ENCODE data around the gene KDM6B.

KDM6B gene

DNA sequence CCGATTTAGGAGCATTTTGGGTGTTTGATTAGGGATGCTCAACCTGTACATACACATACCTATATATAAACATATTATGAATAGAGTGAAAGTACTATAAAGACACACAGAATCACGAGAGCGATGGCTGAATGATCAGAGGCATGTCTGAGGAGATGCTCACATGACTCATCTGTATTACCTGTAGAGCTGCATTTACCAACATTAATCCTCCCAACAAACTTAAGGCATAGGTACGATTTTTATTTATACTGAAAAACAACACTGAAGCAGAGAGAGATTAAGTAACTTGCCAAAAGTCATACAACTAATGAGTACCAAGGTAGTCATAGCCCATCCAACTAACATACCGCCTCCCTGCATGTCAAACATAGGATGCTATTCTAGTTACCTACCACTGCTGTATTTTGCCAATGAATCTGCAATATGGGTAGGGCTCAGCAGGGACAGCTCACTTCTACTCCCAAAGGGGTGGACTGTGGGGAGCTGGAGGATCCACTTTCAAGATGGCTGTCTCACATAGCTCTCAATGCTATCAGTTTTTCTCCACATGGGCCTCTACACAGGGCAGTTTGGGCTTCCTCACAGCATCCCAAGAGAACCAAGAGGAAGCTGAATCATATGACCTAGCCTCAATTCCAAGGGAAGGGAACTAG lies 31.1 kb downstream of the KDM6B start:
- H3K36me3 ChIP-seq (replicated peaks; ENCODE audit: low read depth, low read length) = peaks cover 2% of the 10 kb centered on the region
- H3K79me2 ChIP-seq (ENCODE audit: low read length) = no peaks in the 10 kb centered on the region
- H3K9me3 ChIP-seq (ENCODE audit: insufficient read depth, low read length) = no peaks in the 10 kb centered on the region
- H3K4me1 ChIP-seq (ENCODE audit: low read length) = no peaks in the 10 kb centered on the region
- H3K27ac ChIP-seq (ENCODE audit: low read length) = no peak overlapping the region
- no peak overlapping the region for H3K4me2 ChIP-seq (ENCODE audit: low read length)
- TF ChIP-seq EZH2phosphoT487 (IDR thresholded peaks at IDR 0.05; ENCODE audit: low read depth) = no peak
- TF ChIP-seq, protein P1, sequence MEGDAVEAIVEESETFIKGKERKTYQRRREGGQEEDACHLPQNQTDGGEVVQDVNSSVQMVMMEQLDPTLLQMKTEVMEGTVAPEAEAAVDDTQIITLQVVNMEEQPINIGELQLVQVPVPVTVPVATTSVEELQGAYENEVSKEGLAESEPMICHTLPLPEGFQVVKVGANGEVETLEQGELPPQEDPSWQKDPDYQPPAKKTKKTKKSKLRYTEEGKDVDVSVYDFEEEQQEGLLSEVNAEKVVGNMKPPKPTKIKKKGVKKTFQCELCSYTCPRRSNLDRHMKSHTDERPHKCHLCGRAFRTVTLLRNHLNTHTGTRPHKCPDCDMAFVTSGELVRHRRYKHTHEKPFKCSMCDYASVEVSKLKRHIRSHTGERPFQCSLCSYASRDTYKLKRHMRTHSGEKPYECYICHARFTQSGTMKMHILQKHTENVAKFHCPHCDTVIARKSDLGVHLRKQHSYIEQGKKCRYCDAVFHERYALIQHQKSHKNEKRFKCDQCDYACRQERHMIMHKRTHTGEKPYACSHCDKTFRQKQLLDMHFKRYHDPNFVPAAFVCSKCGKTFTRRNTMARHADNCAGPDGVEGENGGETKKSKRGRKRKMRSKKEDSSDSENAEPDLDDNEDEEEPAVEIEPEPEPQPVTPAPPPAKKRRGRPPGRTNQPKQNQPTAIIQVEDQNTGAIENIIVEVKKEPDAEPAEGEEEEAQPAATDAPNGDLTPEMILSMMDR (IDR thresholded peaks at IDR 0.05; ENCODE audit: low read depth, low read length) = no peak
- no peaks in the 10 kb centered on the region for H3K27me3 ChIP-seq (ENCODE audit: low read depth, low read length)
- no peaks in the 10 kb centered on the region for H4K20me1 ChIP-seq (ENCODE audit: insufficient read depth, low read length)
- H3K4me3 ChIP-seq (ENCODE audit: low read length) = no peak overlapping the region
- no peak overlapping the region for H3K9ac ChIP-seq (ENCODE audit: low read length)
- H2AFZ ChIP-seq (ENCODE audit: low read depth, low read length) = no peak overlapping the region

DNA sequence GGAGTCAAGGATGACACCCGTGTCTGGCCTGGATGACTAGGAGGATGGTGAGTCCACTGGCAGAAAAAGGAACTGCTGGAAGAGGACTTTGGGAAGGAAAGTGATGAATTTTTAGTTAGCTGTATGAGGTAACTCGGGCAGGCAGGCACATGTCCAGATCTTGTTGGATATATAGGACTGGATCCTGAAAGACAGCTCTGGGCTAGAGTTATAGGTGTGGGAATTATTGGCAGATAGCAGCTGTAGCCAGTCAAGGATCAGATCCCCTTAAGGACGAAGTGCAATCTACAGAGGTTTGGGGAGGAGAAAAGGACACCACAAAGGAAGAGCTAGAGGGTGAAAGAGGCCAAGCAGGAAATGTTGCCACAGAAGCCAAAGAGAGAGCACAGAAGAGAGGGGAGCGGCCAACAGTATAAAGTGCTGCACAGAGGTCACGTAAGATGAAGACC lies 33.9 kb downstream of the KDM6B start:
- Histone ChIP-seq H3K4me1 (ENCODE audit: low read length) (no peaks in the 10 kb centered on the region), H3K9me3 (ENCODE audit: insufficient read depth, low read length) (no peaks in the 10 kb centered on the region), H2AFZ (ENCODE audit: low read depth, low read length) (no peak overlapping the region), H4K20me1 (ENCODE audit: insufficient read depth, low read length) (no peaks in the 10 kb centered on the region), H3K79me2 (ENCODE audit: low read length) (no peaks in the 10 kb centered on the region), H3K4me3 (ENCODE audit: low read length) (no peak overlapping the region), H3K4me2 (ENCODE audit: low read length) (no peak overlapping the region), H3K27me3 (ENCODE audit: low read depth, low read length) (no peaks in the 10 kb centered on the region), H3K9ac (ENCODE audit: low read length) (no peak overlapping the region), H3K27ac (ENCODE audit: low read length) (no peak overlapping the region), H3K36me3 (replicated peaks; ENCODE audit: low read depth, low read length) (no peaks in the 10 kb centered on the region)
- no peak for TF ChIP-seq EZH2phosphoT487 (IDR thresholded peaks at IDR 0.05; ENCODE audit: low read depth)
- TF ChIP-seq, protein P1 (IDR thresholded peaks at IDR 0.05; ENCODE audit: low read depth, low read length) = no peak

DNA sequence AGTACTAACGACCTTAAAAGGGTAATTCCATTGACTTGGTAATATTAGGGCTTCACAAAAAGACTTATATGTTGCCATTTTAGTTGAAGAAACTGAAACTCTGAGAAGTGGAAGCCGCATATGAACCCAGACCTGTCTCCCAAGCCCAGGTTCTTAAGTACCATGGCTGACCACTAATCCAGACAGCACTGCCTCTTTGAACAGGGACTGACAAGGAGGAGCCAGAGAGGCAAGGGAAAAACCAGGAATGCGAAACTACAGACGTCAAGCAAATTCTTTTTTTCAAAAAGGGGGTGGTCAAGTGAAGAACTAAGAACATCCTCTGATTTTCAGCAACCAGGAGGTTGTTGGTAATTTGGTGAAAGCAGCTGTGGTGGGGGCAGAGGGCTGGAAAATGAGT lies 39.0 kb downstream of the KDM6B start:
- TF ChIP-seq EZH2phosphoT487 (IDR thresholded peaks at IDR 0.05; ENCODE audit: low read depth) = no peak
- TF ChIP-seq, protein P1 (IDR thresholded peaks at IDR 0.05; ENCODE audit: low read depth, low read length) = no peak
- no peaks in the 10 kb centered on the region for H3K36me3 ChIP-seq (replicated peaks; ENCODE audit: low read depth, low read length)
- H3K27ac ChIP-seq (ENCODE audit: low read length) = no peak overlapping the region
- no peak overlapping the region for H3K9ac ChIP-seq (ENCODE audit: low read length)
- no peaks in the 10 kb centered on the region for H3K27me3 ChIP-seq (ENCODE audit: low read depth, low read length)
- H2AFZ ChIP-seq (ENCODE audit: low read depth, low read length) = no peak overlapping the region
- no peaks in the 10 kb centered on the region for H4K20me1 ChIP-seq (ENCODE audit: insufficient read depth, low read length)
- H3K4me2 ChIP-seq (ENCODE audit: low read length) = no peak overlapping the region
- no peaks in the 10 kb centered on the region for H3K4me1 ChIP-seq (ENCODE audit: low read length)
- no peak overlapping the region for H3K4me3 ChIP-seq (ENCODE audit: low read length)
- H3K9me3 ChIP-seq (ENCODE audit: insufficient read depth, low read length) = no peaks in the 10 kb centered on the region
- no peaks in the 10 kb centered on the region for H3K79me2 ChIP-seq (ENCODE audit: low read length)

DNA sequence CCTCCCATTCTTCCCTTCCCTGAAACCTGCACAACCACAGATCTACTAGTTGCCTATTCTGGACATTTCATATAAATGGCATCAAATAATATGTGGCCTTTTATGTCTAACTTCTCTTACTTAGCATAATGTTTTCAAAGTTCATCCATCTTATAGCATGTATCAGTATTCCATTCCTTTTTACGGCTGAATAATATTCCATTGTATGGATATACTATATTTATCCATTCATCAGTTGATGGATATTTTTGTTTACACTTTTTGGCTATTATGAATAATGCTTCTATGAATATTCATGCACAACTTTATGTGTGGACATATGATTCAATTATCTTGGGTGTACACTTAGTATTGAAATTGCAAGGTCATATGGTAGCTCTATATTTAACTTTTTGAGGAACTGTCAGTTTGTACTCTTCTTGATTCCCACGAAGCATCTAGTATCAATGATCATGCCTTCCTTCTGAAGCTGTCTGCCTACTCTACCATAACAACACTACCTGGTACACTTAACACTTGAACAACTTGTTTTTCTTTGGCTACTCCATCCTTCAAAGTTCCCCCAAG lies 41.9 kb downstream of the KDM6B start:
- H2AFZ ChIP-seq (ENCODE audit: low read depth, low read length) = no peak overlapping the region
- no peaks in the 10 kb centered on the region for H3K27me3 ChIP-seq (ENCODE audit: low read depth, low read length)
- H3K36me3 ChIP-seq (replicated peaks; ENCODE audit: low read depth, low read length) = no peaks in the 10 kb centered on the region
- no peak overlapping the region for H3K4me2 ChIP-seq (ENCODE audit: low read length)
- no peak overlapping the region for H3K27ac ChIP-seq (ENCODE audit: low read length)
- no peak for TF ChIP-seq EZH2phosphoT487 (IDR thresholded peaks at IDR 0.05; ENCODE audit: low read depth)
- TF ChIP-seq, protein P1 (IDR thresholded peaks at IDR 0.05; ENCODE audit: low read depth, low read length) = no peak
- no peaks in the 10 kb centered on the region for H3K79me2 ChIP-seq (ENCODE audit: low read length)
- no peaks in the 10 kb centered on the region for H4K20me1 ChIP-seq (ENCODE audit: insufficient read depth, low read length)
- no peak overlapping the region for H3K9ac ChIP-seq (ENCODE audit: low read length)
- H3K4me1 ChIP-seq (ENCODE audit: low read length) = peaks cover 13% of the 10 kb centered on the region
- no peak overlapping the region for H3K4me3 ChIP-seq (ENCODE audit: low read length)
- no peaks in the 10 kb centered on the region for H3K9me3 ChIP-seq (ENCODE audit: insufficient read depth, low read length)
